Cardiac fibroblast (primary cell): ENCODE results near the gene C1orf167.

ENCODE experiments used
- DNase-seq, 2 donors: peaks; one replicate each; pipeline versions ENCODE4 v3.0.0 to v3.0.0-alpha.2; 2010; ENCODE audit warnings: low read depth in 2 of 2
- H3K4me3 ChIP-seq, 2 donors: replicated peaks in 1 of 2; 1 replicate in 1 of 2; 2 replicates in 1 of 2; pipeline ENCODE4 v1.5.1; 2011; ENCODE audit warnings: low read depth in 2 of 2, low read length in 2 of 2, mild to moderate bottlenecking in 2 of 2, moderate library complexity in 1 of 2
- CTCF ChIP-seq: IDR thresholded peaks from one replicate; pipeline ENCODE4 v1.5.1; 2011; ENCODE audit warnings: low read depth, mild to moderate bottlenecking, low read length, inconsistent platforms

The C1orf167 gene

GRCh38 chr1:11741919-11742558 is 20.0 kb upstream of the C1orf167 start:
- no peak overlapping the region for H3K4me3 ChIP-seq
- no peak for TF ChIP-seq CTCF
- DNase-seq = no peak

GRCh38 chr1:11744287-11744686 is 17.7 kb upstream of the C1orf167 start:
- DNase-seq = no peak
- no peak overlapping the region for H3K4me3 ChIP-seq
- no peak for TF ChIP-seq CTCF

GRCh38 chr1:11746092-11746491 is 15.9 kb upstream of the C1orf167 start:
- no peak overlapping the region for H3K4me3 ChIP-seq
- peak in 1 of 2 donors; percentile 60 for DNase-seq
- TF ChIP-seq CTCF = no peak

GRCh38 chr1:11746795-11747487 is 15.1 kb upstream of the C1orf167 start:
- TF ChIP-seq CTCF = no peak
- DNase-seq = no peak
- no peak overlapping the region for H3K4me3 ChIP-seq

GRCh38 chr1:11748294-11749202 is 13.4 kb upstream of the C1orf167 start:
- DNase-seq = no peak
- TF ChIP-seq CTCF = no peak
- H3K4me3 ChIP-seq = no peak overlapping the region

GRCh38 chr1:11749203-11749689 is 12.7 kb upstream of the C1orf167 start:
- DNase-seq = peak; percentile 27 to 43
- no peak overlapping the region for H3K4me3 ChIP-seq
- peak; percentile 45 for TF ChIP-seq CTCF
